Panc1 (cell line): ENCODE results near the gene ZSCAN20. TPM values are rescaled to one million over a fixed set of nuclear protein-coding genes. Genes with fewer than 3 reads are reported as not detected.

Experiments
- ATAC-seq: fragments of 200-7000 bp; cut with Tn5 transposase; 2 replicates; pipeline ENCODE4 v1.9.1; 2020; ENCODE audit warnings: mild to moderate bottlenecking, moderate library complexity
- BruUV-seq: library from RNA; stranded (reverse); fragments of 400-500 nt; replicated peaks from 2 replicates; lab custom pipeline; 2021; lab: Mats Ljungman, UMichigan
- CTCF ChIA-PET: fragments of 300-600 bp; sonication (Branson Sonifier 250); formaldehyde crosslinking; loops from one replicate; lab custom pipeline; 2022; ENCODE audit warnings: antibody characterized with exemption; lab: Charles Lee
- POLR2A ChIA-PET: fragments of 300-600 bp; sonication (Branson Sonifier 250); formaldehyde crosslinking; loops from one replicate; lab custom pipeline; 2022; ENCODE audit warnings: antibody characterized with exemption; lab: Charles Lee
- DNase-seq: peaks from one replicate; pipeline ENCODE4 v3.0.0-alpha.2; 2010; ENCODE audit warnings: low read depth, low spot score
- H3K27ac ChIP-seq: 2 replicates; pipeline ENCODE4 v1.5.1; 2011; ENCODE audit warnings: mild to moderate bottlenecking, low read length, inconsistent platforms
- H3K27me3 ChIP-seq: fragments of 200-500 bp; sonication (Bioruptor generic); 2 replicates; pipeline ENCODE4 v1.6.0; 2014; ENCODE audit warnings: low read length, inconsistent platforms; ENCODE audit not compliant: control insufficient read depth, insufficient read depth
- H3K36me3 ChIP-seq: fragments of 200-500 bp; sonication (Bioruptor generic); 2 replicates; pipeline ENCODE4 v1.5.1; 2014; ENCODE audit warnings: inconsistent platforms, mild to moderate bottlenecking, low read length, moderate library complexity; ENCODE audit not compliant: control insufficient read depth, insufficient read depth
- H3K4me1 ChIP-seq: 2 replicates; pipeline ENCODE4 v1.5.1; 2011; ENCODE audit warnings: inconsistent platforms, mild to moderate bottlenecking, low read length, moderate library complexity; ENCODE audit not compliant: control insufficient read depth, insufficient read depth
- H3K4me3 ChIP-seq, 2 experiments: 2 replicates each; pipeline ENCODE4 v1.5.1; 2011 to 2012; ENCODE audit warnings: low read depth in 2 of 2, low read length in 2 of 2, mild to moderate bottlenecking in 2 of 2, inconsistent platforms in 1 of 2, moderate library complexity in 1 of 2
- H3K9me3 ChIP-seq: fragments of 200-500 bp; sonication (Bioruptor generic); 2 replicates; pipeline ENCODE4 v1.5.1; 2014; ENCODE audit warnings: low read depth, mild to moderate bottlenecking, inconsistent platforms, low read length, moderate library complexity; ENCODE audit not compliant: control insufficient read depth, insufficient read depth
- POLR2AphosphoS5 ChIP-seq: IDR thresholded peaks from 2 replicates; pipeline ENCODE4 v1.6.1; 2012; ENCODE audit warnings: mild to moderate bottlenecking, low read depth, low read length, moderate library complexity
- SIN3A ChIP-seq: IDR thresholded peaks from 2 replicates; pipeline ENCODE4 v1.6.1; 2012; ENCODE audit warnings: low read depth, mild to moderate bottlenecking, low read length, moderate library complexity, borderline replicate concordance; ENCODE audit not compliant: insufficient read depth
- TCF7L2 ChIP-seq: IDR thresholded peaks from 2 replicates; pipeline ENCODE4 v1.6.1; 2011; ENCODE audit warnings: mild to moderate bottlenecking, low read depth, low read length, inconsistent platforms
- in situ Hi-C: cut with HindIII; loops from 2 replicates; pipeline ENCODE4 v1.10.0; 2016; ENCODE audit warnings: low sequenced_read_pairs, low pct_unique_long_range_greater_than_20kb
- intact Hi-C: fragments of 100-400 bp; cut with micrococcal nuclease; formaldehyde crosslinking; loops from one replicate; pipeline ENCODE4 v1.10.0; 2022; ENCODE audit not compliant: unreplicated experiment
- total RNA-seq: library from RNA; stranded (reverse); gene quantifications from one replicate; pipeline ENCODE4 v1.2.1, GENCODE V29; 2021; ENCODE audit not compliant: unreplicated experiment
- TF ChIP-seq, protein P1 (sequence below), 2 experiments: IDR thresholded peaks; 2 replicates each; pipeline ENCODE4 v1.6.1; 2011 to 2012; ENCODE audit warnings: low read depth in 2 of 2, control low read depth in 1 of 2, low read length in 1 of 2, mild to moderate bottlenecking in 1 of 2, moderate library complexity in 1 of 2; ENCODE audit not compliant: insufficient read depth in 1 of 2
- TF ChIP-seq, protein P2 (sequence below): fragments of 450-650 bp; IDR thresholded peaks from 2 replicates; pipeline ENCODE4 v1.5.1; 2017; ENCODE audit warnings: mild to moderate bottlenecking

The ZSCAN20 gene
- total RNA-seq, 1 experiment from 2014 or later = 6.9 TPM

DNA sequence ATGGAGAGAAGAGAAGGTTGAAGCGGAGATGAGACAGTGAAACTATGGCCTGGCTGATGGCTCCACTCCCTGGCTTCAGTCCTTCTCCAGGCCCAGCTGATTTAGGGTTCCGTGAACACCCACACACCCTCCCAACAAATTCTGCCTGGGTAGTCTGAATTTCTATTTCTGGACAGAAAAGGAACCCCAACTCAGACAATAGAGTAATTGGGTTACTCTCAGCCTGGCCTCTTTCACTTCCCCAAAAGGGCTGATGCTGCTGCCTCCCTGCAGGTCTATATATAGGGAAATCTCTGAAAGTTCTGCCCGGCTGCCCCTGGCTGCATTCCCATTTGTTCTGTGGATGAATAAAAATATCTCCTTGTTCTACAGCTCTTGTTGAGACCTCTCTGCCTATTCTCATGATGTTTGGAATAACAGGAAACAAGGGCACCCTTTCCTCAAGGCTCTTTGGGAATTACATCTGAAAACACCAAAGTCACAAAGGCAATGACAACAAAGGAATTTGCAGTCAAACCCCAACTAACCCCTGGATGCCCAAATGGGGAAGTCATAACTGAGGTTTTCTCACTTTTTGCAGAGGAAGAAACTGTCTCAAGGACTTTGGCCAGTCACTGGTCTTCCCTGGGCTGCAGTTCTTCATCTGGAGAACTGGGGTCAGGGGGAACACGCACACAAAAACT, 11.4 kb upstream of the ZSCAN20 start:
- Histone ChIP-seq H3K27ac (no peak overlapping the region), H3K4me3 (no peak overlapping the region), H3K4me1 (no peaks in the 10 kb centered on the region), H3K27me3 (no peaks in the 10 kb centered on the region), H3K9me3 (no peaks in the 10 kb centered on the region), H3K36me3 (no peaks in the 10 kb centered on the region)
- DNase-seq = no peak
- no peak for ATAC-seq
- CTCF ChIA-PET = no interaction called here
- no TSS peak for BruUV-seq
- POLR2A ChIA-PET = no interaction called here
- TF ChIP-seq, protein P1, sequence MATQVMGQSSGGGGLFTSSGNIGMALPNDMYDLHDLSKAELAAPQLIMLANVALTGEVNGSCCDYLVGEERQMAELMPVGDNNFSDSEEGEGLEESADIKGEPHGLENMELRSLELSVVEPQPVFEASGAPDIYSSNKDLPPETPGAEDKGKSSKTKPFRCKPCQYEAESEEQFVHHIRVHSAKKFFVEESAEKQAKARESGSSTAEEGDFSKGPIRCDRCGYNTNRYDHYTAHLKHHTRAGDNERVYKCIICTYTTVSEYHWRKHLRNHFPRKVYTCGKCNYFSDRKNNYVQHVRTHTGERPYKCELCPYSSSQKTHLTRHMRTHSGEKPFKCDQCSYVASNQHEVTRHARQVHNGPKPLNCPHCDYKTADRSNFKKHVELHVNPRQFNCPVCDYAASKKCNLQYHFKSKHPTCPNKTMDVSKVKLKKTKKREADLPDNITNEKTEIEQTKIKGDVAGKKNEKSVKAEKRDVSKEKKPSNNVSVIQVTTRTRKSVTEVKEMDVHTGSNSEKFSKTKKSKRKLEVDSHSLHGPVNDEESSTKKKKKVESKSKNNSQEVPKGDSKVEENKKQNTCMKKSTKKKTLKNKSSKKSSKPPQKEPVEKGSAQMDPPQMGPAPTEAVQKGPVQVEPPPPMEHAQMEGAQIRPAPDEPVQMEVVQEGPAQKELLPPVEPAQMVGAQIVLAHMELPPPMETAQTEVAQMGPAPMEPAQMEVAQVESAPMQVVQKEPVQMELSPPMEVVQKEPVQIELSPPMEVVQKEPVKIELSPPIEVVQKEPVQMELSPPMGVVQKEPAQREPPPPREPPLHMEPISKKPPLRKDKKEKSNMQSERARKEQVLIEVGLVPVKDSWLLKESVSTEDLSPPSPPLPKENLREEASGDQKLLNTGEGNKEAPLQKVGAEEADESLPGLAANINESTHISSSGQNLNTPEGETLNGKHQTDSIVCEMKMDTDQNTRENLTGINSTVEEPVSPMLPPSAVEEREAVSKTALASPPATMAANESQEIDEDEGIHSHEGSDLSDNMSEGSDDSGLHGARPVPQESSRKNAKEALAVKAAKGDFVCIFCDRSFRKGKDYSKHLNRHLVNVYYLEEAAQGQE (IDR thresholded peaks at IDR 0.05; ENCODE audit: insufficient read depth in 1 of 2, low read depth in 2 of 2, low read length in 1 of 2) = no peak
- no peak for TF ChIP-seq TCF7L2
- TF ChIP-seq SIN3A = no peak
- TF ChIP-seq, protein P2, sequence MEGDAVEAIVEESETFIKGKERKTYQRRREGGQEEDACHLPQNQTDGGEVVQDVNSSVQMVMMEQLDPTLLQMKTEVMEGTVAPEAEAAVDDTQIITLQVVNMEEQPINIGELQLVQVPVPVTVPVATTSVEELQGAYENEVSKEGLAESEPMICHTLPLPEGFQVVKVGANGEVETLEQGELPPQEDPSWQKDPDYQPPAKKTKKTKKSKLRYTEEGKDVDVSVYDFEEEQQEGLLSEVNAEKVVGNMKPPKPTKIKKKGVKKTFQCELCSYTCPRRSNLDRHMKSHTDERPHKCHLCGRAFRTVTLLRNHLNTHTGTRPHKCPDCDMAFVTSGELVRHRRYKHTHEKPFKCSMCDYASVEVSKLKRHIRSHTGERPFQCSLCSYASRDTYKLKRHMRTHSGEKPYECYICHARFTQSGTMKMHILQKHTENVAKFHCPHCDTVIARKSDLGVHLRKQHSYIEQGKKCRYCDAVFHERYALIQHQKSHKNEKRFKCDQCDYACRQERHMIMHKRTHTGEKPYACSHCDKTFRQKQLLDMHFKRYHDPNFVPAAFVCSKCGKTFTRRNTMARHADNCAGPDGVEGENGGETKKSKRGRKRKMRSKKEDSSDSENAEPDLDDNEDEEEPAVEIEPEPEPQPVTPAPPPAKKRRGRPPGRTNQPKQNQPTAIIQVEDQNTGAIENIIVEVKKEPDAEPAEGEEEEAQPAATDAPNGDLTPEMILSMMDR = no peak
- TF ChIP-seq POLR2AphosphoS5 = no peak
- intact Hi-C loops = no loop called here
- in situ Hi-C loops = no loop called here

DNA sequence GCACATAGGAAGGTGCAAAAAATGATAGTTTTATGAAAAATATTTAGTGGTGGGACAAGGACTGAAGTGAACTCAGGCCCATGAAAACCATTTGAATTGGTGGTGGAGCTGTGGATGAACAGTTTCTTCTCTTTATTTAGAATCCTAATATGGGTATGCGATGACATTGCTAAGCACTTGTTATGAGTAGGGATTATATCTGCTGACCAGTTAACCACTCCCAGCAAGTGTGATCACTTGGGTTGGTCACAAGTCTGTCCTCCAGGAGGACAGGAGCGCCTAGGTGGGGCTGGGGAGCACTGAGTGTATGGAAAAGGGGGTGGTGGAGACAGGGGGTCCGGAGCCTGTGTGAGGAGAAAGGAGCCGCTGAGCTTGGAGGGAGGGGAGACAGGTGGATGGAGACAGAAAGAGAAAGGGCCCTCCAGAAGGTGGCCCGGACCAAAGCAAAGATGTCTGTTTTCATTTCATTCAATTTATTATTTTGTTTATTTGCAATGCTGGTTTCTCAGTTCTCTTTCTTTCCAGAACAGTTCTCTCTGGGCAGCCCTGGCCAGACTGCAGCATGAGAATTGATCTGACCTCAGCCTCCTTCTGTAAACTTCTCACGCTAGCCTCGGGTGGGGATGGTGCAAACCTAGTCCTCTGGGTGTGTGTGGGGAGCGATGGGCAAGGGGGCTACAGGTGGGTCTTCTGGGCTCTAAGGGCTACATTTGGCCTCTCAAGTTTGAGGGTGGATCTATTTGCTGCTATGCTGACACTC, 9.9 kb upstream of the ZSCAN20 start:
- DNase-seq (no peak), ATAC-seq (no peak)
- no peak overlapping the region for H3K27ac ChIP-seq
- H3K27me3 ChIP-seq = no peaks in the 10 kb centered on the region
- TF ChIP-seq SIN3A (no peak), TCF7L2 (no peak)
- no peaks in the 10 kb centered on the region for H3K4me1 ChIP-seq
- no peak overlapping the region for H3K4me3 ChIP-seq
- in situ Hi-C loops = no loop called here
- intact Hi-C loops = no loop called here
- CTCF ChIA-PET = no interaction called here
- POLR2A ChIA-PET = no interaction called here
- no peaks in the 10 kb centered on the region for H3K36me3 ChIP-seq
- no peaks in the 10 kb centered on the region for H3K9me3 ChIP-seq
- BruUV-seq = no TSS peak

DNA sequence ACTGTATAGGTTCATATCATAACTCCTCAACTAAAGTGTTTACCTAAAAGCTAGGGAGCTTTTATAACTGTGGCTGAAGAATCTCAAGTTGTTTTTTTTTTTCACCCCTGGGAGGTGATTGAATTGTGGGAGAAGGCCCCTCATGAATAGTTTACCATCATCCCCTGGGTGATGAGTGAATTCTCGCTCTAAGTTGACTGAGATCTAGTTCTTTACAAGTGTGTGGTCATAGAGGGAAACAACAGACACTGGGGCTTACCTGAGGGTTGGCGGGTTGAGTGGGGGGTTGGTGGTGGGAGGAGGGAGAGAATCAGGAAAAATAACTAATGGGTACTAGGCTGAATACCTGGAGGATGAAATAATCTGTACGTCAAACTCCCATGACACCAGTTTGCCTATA, 7.9 kb upstream of the ZSCAN20 start:
- Histone ChIP-seq H3K9me3 (no peaks in the 10 kb centered on the region), H3K27ac (no peak overlapping the region), H3K4me1 (no peaks in the 10 kb centered on the region), H3K27me3 (no peaks in the 10 kb centered on the region), H3K36me3 (no peaks in the 10 kb centered on the region), H3K4me3 (no peak overlapping the region)
- DNase-seq (no peak), ATAC-seq (no peak)
- POLR2A ChIA-PET = no interaction called here
- in situ Hi-C loops (no loop called here), intact Hi-C loops (no loop called here)
- TF ChIP-seq SIN3A (no peak), TCF7L2 (no peak), POLR2AphosphoS5 (no peak)
- TF ChIP-seq, protein P1 (IDR thresholded peaks at IDR 0.05; ENCODE audit: insufficient read depth in 1 of 2, low read depth in 2 of 2, low read length in 1 of 2) = no peak
- TF ChIP-seq, protein P2 = no peak
- CTCF ChIA-PET = no interaction called here
- no TSS peak for BruUV-seq
